OCI-LY1 (cell line): ENCODE results near the gene PDF.

Experiments used
- H2AFZ ChIP-seq: fragments of 200-600 bp; sonication (generic), shearing (Covaris generic); 2 replicates; pipeline ENCODE4 v1.6.0; 2014; ENCODE audit warnings: antibody characterized with exemption, mild to moderate bottlenecking, low read length
- H3F3A ChIP-seq: fragments of 200-600 bp; sonication (generic), shearing (Covaris generic); 2 replicates; pipeline ENCODE4 v1.6.0; 2014; ENCODE audit warnings: mild to moderate bottlenecking, antibody characterized with exemption, low read length, moderate library complexity; ENCODE audit not compliant: insufficient read depth
- H3K27ac ChIP-seq: fragments of 200-600 bp; sonication (generic); 2 replicates; pipeline ENCODE4 v1.5.1; 2014; ENCODE audit warnings: low read length, mixed run types, mild to moderate bottlenecking, low read depth; ENCODE audit not compliant: poor library complexity, severe bottlenecking
- H3K27me3 ChIP-seq: fragments of 200-600 bp; sonication (generic); 2 replicates; pipeline ENCODE4 v1.6.0; 2014; ENCODE audit warnings: antibody characterized with exemption, mild to moderate bottlenecking, low read length, moderate library complexity; ENCODE audit not compliant: insufficient read depth
- H3K36me3 ChIP-seq: fragments of 200-600 bp; sonication (generic); 2 replicates; pipeline ENCODE4 v1.6.1; 2014; ENCODE audit warnings: mild to moderate bottlenecking, antibody characterized with exemption, low read length, moderate library complexity, mixed read lengths; ENCODE audit not compliant: insufficient read depth
- H3K4me1 ChIP-seq: fragments of 200-600 bp; sonication (generic); 2 replicates; pipeline ENCODE4 v1.5.1; 2014; ENCODE audit warnings: mild to moderate bottlenecking, low read length, moderate library complexity; ENCODE audit not compliant: insufficient read depth, severe bottlenecking
- H3K4me2 ChIP-seq: fragments of 200-600 bp; sonication (generic), shearing (Covaris generic); 2 replicates; pipeline ENCODE4 v1.6.1; 2014; ENCODE audit warnings: low read length
- H3K4me3 ChIP-seq: fragments of 200-600 bp; sonication (generic); 2 replicates; pipeline ENCODE4 v1.5.1; 2014; ENCODE audit warnings: low read length, low read depth, mild to moderate bottlenecking, mixed read lengths; ENCODE audit not compliant: poor library complexity, severe bottlenecking
- H3K79me2 ChIP-seq: fragments of 200-600 bp; shearing (Covaris generic); 2 replicates; pipeline ENCODE4 v1.6.1; 2016; ENCODE audit warnings: mixed run types, low read length, mixed read lengths; ENCODE audit not compliant: insufficient read depth
- H3K9ac ChIP-seq: fragments of 200-600 bp; sonication (generic), shearing (Covaris generic); 2 replicates; pipeline ENCODE4 v1.6.1; 2014; ENCODE audit warnings: mild to moderate bottlenecking, low read length, mixed read lengths
- H3K9me2 ChIP-seq: fragments of 200-600 bp; sonication (generic), shearing (Covaris generic); 2 replicates; pipeline ENCODE4 v1.6.1; 2014; ENCODE audit warnings: low read depth, mild to moderate bottlenecking, low read length, mixed read lengths
- H3K9me3 ChIP-seq: fragments of 200-600 bp; shearing (Covaris generic); 2 replicates; pipeline ENCODE4 v1.6.1; 2014; ENCODE audit warnings: low read length, mixed read lengths
- H4K20me1 ChIP-seq: fragments of 200-600 bp; sonication (generic), shearing (Covaris generic); 2 replicates; pipeline ENCODE4 v1.6.0; 2016; ENCODE audit warnings: mild to moderate bottlenecking, low read length; ENCODE audit not compliant: insufficient read depth
- EZH2 ChIP-seq: fragments of 200-600 bp; sonication (generic), shearing (Covaris generic); IDR thresholded peaks from 2 replicates; pipeline ENCODE4 v1.8.0; 2017; ENCODE audit warnings: borderline replicate concordance, mixed run types, mild to moderate bottlenecking, antibody characterized with exemption, low read length, moderate library complexity, mixed read lengths
- TF ChIP-seq, protein P1 (sequence below): fragments of 200-600 bp; sonication (generic), shearing (Covaris generic); IDR thresholded peaks from 2 replicates; pipeline ENCODE4 v1.5.1; 2017; ENCODE audit warnings: mild to moderate bottlenecking, antibody characterized with exemption, low read length, moderate library complexity, mixed read lengths

The PDF gene

GRCh38 chr16:69338557-69339288 is 8.3 kb upstream of the PDF start:
- Histone ChIP-seq H3F3A (no peaks in the 10 kb centered on the region), H2AFZ (no peak overlapping the region), H3K9me3 (no peaks in the 10 kb centered on the region), H3K27ac (peak overlapping the region; percentile 52), H3K27me3 (no peaks in the 10 kb centered on the region), H3K9ac (peak overlapping the region; percentile 98), H3K4me1 (peaks cover 26% of the 10 kb centered on the region), H3K4me3 (peak overlapping the region; percentile 95), H3K79me2 (peaks cover 28% of the 10 kb centered on the region), H3K4me2 (peak overlapping the region; percentile 79), H3K36me3 (peaks cover 56% of the 10 kb centered on the region), H4K20me1 (no peaks in the 10 kb centered on the region), H3K9me2 (no peaks in the 10 kb centered on the region)
- no peak for TF ChIP-seq EZH2

- TF ChIP-seq EZH2, result no peak
- TF ChIP-seq, protein P1, sequence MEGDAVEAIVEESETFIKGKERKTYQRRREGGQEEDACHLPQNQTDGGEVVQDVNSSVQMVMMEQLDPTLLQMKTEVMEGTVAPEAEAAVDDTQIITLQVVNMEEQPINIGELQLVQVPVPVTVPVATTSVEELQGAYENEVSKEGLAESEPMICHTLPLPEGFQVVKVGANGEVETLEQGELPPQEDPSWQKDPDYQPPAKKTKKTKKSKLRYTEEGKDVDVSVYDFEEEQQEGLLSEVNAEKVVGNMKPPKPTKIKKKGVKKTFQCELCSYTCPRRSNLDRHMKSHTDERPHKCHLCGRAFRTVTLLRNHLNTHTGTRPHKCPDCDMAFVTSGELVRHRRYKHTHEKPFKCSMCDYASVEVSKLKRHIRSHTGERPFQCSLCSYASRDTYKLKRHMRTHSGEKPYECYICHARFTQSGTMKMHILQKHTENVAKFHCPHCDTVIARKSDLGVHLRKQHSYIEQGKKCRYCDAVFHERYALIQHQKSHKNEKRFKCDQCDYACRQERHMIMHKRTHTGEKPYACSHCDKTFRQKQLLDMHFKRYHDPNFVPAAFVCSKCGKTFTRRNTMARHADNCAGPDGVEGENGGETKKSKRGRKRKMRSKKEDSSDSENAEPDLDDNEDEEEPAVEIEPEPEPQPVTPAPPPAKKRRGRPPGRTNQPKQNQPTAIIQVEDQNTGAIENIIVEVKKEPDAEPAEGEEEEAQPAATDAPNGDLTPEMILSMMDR, result no peak
- Histone ChIP-seq H3K36me3 (peaks cover 41% of the 10 kb centered on the region), H2AFZ (no peak overlapping the region), H3K4me2 (no peak overlapping the region), H3K27me3 (no peaks in the 10 kb centered on the region), H3K9me3 (no peaks in the 10 kb centered on the region), H3K9me2 (no peaks in the 10 kb centered on the region), H3F3A (no peaks in the 10 kb centered on the region), H3K4me3 (no peak overlapping the region), H3K79me2 (peaks cover 11% of the 10 kb centered on the region; the same call in 1 of the 2 replicates), H3K27ac (no peak overlapping the region), H3K9ac (no peak overlapping the region), H4K20me1 (no peaks in the 10 kb centered on the region), H3K4me1 (peaks cover 17% of the 10 kb centered on the region)
Measured at GRCh38 chr16:69334696-69335095, 4.3 kb upstream of the PDF start.

DNA sequence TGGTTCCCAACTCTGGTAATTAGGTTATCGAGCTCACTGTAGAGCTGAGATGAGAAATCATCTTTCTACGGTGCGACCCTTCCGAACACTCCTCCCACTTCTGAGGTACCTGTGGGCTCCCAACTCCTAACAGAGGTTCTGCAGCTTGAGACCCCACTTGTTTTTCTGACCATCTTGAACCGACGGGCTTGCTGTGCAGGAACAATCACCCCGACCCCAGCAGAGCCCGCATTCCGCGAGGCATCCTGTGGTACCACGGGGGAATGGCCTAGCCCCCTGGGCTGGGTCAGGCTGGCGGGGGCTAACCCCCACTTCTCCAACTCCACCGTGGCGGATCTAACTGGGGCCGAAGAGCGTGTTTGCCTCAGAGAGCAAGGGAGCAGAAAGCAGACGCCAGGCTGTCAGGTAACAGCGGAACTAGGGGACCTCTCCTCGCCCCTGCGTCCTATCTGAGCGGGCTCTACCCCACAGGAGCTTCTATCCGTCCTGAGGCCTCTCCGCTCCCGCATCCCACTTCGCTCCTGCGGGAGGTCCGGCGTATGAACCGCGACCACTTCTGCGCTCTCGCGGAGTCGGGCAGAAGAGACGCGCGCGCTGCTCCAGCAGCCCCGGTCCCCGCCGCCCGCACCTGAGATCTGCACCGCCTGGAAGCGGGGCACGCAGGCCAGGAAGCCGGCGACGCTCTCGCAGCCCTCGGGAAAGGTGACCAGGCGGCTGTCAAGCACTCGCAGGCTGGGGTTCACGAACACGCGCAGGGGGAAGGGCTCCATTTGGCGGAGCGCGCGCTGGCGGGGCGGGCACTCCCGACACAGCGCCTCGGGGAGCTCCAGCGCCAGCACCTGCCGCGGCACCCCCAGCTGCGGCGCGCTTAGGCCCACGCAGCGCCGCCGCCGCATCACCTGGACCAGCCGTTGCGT is 761 bp downstream of the PDF start:
- H3K9me2 ChIP-seq, result no peaks in the 10 kb centered on the region
- H3K36me3 ChIP-seq, result peaks cover 59% of the 10 kb centered on the region
- H3K4me3 ChIP-seq, result peak overlapping the region; percentile 84
- no peaks in the 10 kb centered on the region for H4K20me1 ChIP-seq
- H3K9ac ChIP-seq, result peak overlapping the region; percentile 76
- peaks cover 44% of the 10 kb centered on the region for H3K4me1 ChIP-seq
- H3K27ac ChIP-seq, result peak overlapping the region; percentile 28
- H3K27me3 ChIP-seq, result no peaks in the 10 kb centered on the region
- no peaks in the 10 kb centered on the region for H3F3A ChIP-seq
- H3K9me3 ChIP-seq, result no peaks in the 10 kb centered on the region
- H3K4me2 ChIP-seq, result peak overlapping the region; percentile 82
- H2AFZ ChIP-seq, result no peak overlapping the region
- H3K79me2 ChIP-seq, result peaks cover 43% of the 10 kb centered on the region
- TF ChIP-seq EZH2, result no peak
- TF ChIP-seq, protein P1, result no peak
